Stimulated activated CD4-positive, alpha-beta T cell treated with anti-CD3 and anti-CD28 coated beads, TNF-alpha, amount 100 ng/mL, for 1 hour (primary cell): ENCODE data around the gene CLIC1.

Source experiments
- DNase-seq, 3 donors: peaks; one replicate each; pipeline ENCODE4 v3.0.0-alpha.2; 2020; ENCODE audit warnings: low read depth in 3 of 3, low spot score in 1 of 3

CLIC1 gene

DNA sequence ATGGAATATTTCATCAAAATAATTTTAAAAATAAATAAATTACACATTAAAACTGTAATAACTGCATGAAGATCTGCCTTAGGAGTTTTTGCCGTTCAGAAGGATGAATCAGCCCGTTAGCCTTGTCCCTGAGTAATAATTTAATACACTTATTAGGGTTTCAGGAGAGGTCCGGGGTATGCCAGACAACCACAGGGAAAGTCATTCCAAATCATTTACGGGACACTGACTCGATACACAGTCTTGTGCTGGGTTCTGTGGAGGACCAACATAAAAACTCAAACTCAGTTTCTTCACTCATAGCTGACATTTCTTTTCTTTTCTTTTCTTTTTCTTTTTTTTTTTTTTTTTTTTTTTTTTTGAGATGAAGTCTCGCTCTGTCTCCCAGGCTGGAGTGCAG, 30.4 kb downstream of the CLIC1 start:
- no peak for DNase-seq

DNA sequence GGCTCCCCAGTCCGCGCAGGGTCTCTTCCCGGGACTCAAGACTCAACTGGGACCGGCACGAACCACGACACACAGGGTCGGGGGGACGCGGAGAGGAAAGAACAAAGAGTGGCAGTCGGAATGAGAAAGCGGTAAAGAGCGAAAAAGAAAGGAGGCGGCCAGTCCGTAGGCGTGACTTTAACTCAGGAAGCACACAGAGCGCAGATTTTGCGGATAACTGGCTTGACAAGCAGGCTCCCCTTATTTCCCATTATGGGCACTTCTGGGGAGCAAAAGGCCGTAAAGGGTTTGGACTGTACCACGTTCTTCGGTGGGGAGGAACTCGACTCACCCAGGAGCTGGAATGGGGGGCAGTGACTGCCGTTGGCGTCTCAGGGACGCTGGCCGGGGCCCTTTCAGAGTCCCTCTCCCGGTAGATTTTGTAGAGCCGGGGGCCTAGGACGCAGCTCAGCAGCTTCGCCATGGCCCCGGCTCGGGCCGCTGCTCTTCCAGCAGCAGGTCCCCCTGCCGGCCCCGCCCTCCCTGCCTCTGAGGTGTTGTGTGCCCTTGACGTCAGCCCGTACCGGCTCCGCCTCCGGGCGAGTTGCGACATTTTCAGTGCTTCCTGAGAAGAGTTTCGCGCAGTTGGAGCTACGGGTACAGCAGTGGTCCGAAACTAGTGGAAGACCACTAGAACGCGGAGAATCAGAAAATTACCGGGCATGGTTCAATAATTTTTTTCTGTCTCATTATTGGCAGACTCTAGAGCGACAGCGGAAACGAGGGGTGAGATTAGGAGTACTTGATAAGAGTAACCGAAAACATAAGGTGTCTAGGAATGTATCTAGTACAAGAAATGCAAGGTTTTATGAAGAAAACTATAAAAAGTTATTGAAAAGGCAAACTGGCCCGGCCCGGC, 33.3 kb downstream of the CLIC1 start, which contains the start of gene ABHD16A:
TSS of gene ABHD16A (minus strand) at position 506 of the 898 bp plus-strand sequence. CDS start at position 463, 43 bp downstream.
- DNase-seq = peak; percentile 89 to 94 (median 94)

DNA sequence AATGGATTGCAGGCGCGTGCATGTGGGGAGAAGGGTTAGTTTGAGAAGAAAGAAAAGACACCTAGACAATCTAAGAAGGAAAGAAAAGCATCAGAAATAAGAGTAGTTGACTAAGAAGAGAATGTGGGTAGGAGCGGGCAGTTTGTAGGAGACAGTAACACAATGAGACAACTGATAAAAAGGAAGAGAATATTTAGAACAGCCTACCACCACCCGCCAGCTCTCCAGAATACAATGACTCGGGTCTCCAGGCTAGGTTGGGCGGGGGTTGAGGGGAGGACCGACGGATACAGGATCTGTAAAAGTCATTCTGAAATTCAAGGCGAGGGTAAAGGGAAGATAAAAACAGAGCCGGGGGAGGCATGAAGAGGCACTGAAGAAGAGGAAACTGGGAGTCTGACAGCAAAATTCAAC, 33.9 kb downstream of the CLIC1 start:
- DNase-seq = no peak

DNA sequence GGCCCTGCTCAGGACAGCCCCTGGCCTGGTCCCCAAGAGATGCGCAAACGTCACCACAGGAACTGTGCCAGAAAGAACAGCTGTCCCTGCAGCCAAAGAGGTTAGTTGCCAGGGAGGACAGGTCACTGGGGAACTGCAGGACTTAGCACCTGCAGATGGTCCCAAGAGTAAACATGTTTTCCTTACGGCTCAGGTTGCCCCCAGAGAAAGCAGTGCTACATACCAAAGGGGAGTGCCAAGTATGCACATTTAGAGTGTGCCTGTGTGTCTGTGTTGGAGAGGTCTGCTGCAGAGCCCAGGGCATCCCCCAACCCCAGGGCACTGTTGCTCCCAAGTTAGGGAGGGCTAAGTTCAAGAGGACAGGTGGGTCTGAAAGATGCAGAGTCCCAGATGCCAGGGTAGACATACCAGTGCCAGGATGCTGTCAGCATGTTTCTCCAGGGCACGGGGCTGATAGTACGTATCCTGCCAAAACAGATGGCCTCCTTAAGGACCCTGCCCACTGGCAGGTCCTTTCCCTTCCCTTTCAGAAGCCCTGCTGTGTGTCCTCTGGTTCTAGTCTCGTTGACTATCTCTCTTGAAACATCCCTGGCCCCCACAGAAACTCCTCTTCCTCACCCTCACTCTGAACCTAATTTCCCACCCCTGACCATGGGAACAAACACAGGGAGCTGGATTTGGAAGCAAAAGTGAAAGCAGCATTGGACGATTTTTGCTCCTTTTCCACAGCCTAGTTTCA, 34.5 kb downstream of the CLIC1 start:
- DNase-seq = no peak

DNA sequence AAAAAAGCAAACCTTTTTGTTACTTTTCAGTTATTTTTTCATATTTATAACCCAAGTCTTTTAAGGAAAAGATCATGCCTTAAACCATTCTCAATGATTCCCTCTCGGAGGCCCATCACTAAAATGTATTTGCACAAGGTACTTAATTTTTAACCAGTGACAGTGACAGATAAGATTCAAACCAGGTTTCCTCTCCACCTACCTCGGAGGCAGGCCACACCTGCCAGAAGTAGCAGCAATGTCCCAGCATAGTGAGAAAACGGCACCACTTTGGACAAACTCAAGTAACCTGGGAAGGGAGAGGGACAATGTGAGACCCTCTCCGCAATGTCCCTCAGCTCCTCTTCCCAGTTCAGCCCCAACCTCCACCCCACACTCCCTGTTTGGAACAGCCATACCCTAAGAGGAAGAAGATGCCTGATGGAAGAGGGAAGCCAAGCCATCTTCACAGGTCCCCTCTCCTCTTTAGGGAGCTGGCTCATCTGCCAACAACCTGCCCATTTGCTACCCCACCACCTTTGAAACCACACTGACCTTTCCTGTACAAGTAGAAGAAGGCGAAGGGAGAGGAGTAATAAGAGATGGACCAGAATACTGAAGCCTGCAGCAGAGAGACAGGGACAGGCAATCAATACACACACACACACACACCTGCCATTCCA, 35.5 kb downstream of the CLIC1 start:
- no peak for DNase-seq

DNA sequence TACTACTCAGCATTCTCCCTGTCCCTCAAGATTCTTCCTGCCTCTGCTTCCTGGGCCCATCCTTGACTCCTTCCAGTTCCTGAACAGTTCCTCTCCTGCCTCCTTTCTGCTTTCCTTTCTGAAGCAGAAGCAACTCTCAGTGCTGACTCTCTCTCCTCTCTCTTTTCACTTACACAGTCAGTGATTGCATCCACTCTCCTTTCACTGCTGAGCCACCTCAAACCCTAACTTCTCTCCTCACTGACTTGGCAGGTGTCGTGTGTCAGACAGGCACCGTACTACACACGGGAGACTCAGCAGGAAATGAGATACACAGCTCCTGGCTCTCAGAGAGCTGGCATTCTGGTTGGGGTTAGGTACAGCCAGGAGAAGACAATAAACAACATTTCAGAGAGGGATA, 38.8 kb downstream of the CLIC1 start:
- no peak for DNase-seq

DNA sequence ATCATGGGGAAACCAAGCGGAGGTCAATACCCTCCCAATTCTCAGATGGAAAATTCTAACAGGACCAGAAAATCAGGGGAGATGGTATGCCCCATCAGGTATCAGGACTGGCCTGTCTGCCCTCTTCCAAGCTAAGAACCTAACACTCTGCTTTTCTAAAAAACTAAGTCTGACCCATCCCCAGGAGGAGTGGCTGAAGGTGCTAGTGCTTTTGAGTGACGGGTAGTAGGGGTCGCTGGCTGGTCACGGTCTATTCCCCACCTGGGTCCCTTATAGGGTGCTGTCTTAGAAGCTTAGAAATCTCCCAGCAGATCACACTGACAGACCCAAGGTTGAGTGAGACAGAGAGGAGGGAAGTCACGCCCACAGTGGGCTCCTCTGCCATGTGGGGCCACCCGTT, 42.8 kb downstream of the CLIC1 start:
- DNase-seq = no peak

DNA sequence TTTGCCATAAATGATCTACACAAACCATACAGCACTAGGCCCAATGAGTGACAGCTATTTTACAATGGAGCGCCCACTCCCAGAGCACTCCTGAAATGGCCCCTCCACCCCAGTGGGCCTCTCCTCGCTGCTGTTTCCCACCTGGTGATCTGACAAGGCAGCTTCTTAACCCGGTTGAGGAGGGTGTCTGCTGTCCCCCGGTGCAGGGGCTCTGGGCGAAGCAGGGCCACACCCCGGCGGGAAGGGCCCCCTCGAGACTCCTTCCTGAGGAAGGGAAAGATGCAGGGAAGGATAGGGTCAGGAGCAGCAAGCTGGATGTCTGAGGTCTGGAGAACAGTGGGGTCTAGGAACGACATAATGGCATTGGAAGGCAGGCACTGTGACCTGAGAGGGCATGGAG, 43.4 kb downstream of the CLIC1 start:
- DNase-seq = no peak

DNA sequence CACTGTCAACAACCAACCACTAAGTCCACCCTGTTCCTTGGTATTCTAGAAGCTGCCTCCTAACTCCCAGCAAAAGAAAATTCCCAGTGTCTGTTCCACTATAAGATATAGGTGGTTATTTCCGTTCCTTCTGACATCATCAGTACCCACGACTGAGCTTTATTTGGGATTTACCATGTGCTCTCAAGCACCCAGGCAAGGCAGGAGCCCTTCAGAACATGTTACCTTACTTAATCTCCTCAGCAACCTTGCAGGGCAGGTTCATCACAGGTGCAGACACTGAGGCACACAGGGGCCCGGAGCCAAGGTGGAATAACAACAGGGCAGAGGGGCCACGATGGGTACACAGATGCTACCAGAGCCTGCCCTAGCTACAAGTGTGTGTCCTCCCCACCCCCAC, 44.0 kb downstream of the CLIC1 start:
- DNase-seq = no peak

DNA sequence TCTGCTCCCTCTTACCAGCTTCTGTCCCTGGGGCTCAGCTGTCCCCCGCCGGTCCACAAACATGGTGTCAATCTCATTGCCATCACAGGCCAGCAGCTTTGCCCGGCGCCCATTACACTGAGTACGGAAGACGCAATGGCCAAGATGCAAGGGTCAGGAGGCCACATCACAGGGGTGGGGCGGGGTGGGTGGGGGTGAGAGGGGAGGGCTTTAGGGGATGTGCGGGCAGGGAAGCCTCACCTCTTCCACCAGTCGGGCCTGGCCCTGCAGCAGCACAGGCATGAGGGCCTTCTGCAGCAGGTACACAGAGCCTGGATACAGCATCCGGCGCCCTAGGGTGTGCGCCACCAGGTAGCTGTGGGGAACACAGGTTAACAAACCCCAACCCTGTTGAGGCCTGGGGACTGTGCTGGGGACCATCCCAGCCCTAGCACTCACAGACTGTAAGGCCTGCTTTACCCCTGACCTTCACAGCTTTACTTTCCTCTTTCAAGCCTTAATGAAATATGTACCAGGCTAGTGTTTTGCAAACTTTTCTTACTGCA, 44.7 kb downstream of the CLIC1 start:
- no peak for DNase-seq

DNA sequence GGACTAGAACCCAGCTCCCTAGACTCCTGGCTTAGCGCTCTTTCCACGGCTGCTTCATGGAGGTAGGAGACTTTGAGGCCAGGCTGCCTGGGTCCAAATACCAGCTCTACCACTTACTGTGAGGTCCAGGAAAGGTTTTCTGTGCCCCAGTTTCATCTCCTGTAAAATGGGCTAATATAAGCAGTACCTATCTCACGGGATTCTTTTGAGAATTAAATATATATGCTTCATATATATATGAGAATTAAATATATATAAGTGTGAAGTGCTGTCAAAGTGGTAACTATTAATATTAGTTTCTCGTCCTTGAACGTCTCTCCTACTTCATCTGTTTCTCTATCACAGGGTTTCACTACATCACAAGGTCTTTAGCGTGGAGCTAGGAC, 45.3 kb downstream of the CLIC1 start:
- no peak for DNase-seq

DNA sequence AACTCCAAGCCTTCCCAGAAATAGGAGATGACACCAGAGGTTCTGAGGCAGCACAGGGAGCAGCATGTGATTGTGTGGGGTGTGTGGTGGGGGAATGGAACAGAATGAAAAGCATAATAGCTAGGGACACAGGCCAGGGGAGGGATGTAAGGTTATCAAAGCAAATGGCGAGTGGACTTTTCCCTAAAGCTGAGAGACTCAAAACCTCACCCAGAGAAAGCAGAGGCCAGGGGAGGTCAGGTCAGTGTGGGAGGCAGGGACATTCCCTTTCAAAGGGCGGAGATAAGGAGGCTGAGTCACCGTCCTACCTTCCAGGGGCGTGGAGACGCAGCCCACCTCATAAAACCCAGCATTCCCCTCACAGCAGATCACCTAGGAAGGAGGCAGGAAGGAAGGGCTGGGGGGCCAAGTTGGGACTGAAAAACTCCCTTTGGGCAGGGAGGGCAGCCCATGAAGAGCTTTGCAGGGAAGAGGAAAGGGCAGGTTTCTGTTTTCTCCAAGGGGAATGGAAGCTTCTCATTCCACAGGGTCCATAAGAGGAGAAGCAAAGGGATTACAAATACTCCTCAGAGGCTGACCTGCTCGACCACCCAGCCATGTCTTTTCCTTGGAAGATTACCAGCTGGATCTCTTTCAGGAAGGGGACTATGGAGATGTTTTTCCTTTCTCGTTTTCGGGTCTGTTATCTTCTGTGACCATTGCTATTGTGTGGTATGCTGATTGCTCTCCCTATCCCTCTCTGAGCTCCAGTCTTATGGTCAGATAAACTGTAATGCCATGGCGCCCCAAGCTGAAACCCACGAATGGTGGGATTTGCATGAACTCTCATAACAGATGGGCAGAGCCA, 45.9 kb downstream of the CLIC1 start:
- DNase-seq = no peak

DNA sequence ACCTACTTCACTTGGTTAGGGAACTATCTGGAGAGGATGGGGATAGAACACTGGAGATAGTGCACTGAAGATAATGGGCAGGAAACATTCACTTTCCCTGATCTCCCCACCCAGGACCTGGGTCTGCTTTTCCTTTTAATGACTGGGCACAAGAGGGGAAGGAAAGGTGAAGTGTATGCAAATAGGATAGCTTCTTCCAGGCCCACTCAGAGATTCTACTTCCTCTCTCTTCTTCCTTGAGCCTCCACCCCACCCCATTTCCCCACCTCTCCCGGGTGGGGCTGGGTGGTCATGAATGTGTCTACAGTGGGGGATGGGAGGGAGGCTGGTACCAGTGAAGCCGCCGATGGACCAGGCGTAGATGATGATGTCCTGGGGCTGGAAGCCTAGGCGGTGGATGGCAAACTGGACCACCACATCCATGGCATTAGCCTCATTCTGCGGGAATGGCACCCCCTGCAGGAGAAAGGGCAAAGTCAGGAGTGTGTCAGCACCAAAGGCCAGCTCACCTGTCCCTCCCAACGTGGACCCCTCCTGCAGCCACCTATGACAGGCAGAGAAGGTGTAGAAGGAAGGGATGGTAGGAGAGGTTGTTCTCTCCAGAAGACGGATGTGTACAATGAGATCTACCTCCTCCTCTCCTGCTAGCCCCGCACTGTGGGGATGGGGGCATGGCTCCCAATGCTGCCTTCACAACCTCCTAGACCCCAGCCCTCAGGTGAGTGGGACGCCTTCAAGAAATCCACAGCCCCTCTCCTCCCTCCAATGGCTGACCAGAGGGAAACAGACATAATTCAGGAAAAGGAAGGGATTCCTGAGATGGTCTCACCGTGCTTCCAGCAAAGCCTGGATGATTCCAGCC, 46.9 kb downstream of the CLIC1 start:
- DNase-seq = no peak

DNA sequence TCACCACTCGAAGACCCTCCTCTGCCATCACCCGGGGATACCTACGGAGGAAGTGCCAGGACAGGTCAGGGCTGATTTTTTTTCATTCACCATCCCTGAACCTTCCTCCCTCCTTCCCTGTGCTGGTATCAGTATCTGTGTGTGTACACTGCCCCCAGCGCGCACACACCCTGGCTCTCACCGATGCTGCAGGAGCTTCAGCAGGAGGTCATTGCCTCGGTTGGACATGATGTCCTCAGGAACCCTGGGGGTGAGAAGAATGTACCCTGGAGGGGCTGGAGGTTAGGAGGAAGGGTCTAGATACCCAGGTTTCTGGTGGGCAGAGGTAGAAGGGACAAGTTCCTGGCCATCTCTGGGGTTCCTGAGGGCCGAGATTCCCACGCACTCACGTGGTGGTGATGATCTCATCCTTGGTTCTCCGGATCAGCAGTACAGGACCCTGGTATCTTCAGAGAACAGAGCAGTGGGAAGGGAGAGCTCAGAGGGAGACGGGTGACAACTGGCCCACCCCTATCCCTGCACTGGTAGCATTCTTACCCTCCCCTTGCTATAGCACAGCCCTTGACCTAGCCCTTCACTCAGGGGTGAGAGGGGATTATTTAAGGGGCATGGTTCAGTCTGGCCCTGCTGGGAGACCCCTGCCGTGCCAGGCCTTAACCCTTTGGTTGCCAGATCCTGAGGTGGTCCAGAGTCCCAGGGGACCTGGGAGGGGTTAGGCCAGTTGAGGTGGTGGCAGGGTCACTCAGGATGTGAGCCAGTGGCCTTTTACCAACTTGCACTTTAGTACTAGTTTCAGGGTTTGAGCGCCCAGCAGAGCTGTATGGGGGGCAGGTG, 48.3 kb downstream of the CLIC1 start:
- DNase-seq = no peak

DNA sequence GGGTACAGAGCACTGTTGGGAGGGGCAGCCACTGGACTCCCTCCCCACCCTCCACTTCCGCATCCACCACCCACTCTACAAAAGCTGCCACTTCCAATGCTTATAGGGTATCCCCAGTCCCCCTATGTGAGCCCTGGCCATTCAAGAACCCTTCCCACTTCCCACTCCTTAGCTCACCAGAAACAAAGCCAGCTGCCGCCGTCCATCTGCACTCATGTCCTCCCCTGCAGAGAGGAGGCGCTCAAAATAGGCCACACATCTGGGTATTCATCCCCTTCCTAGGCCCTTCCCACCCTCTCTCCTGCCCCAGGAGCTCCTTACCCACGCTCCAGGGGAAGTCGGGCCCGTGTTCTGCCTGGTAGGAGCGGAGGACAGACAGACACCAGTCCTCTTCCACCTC, 49.0 kb downstream of the CLIC1 start:
- DNase-seq = no peak

DNA sequence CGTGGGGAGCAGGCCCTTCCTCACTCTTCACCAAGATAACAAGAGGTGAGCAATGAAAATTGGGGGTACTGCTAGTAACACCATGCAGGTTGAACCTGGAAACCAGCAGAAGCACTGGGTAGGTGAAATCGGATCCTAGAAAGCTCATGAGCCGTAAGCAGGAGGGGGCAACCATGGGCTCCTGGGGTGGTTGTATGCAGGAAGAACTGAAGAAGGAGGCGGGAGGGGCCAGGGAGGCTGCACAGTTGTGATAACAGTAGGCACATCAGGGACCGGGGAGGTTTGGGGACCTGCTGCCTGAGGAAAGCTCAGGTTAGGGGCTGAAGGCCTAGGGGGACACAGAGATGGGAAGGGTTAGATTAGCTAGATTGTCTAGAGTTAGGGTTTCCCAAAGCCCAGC, 49.8 kb downstream of the CLIC1 start:
- DNase-seq = no peak

DNA sequence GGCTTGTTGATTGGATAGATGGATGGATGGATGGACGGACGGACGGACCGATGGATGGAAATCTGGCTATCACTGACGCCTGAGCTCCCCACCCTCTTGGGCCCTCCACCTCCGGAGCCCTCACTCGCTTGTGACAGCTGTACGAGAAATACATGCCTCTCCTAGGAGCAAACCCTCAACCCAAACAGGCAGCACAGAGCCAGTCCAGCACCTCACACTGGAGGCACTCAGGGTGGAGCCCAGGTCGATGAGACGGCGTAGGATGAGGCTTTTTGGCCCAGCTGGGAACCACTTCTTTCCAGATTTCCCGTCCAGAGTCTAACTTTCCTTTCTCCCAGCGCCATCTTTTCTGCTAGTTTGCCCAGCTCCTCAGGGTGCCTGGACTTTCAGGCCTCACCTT, 52.7 kb downstream of the CLIC1 start:
- DNase-seq = no peak

DNA sequence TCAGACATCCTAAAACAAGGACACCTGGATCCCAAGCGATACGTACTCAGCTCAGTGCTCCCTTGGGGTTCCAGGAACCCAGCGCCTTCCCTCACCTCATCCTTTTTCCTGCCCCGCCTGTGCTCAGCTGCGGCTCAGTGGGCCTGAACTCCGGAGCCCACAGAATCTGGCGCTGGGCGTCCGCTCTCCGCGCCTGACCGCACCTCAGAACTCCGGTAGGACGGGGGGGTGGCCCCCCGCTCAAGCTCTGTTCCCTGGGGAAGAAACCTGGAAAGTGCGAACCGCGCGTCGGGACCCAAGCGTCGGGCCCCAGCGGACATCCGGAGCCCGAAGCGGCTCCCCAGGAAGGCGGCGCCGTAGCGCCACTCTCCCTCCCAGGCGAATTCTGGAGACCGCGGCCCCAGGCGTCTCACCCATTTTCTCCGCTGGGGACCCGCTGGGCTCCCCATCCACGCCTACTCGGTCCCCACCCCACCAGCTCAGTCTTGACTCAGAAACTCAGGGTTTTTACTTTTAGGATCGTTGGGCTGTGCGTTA, 55.1 kb downstream of the CLIC1 start:
- peak in 1 of 3 donors; percentile 21 for DNase-seq
